CD4-positive, alpha-beta T cell (primary cell): ENCODE results near the gene CXCL1. TPM values are rescaled to one million over a fixed set of nuclear protein-coding genes. Genes with fewer than 3 reads are reported as not detected.

ENCODE experiments used
- ATAC-seq: fragments of 200-7000 bp; cut with Tn5 transposase; one replicate; pipeline ENCODE4 v1.10.0; 2022; ENCODE audit warnings: mild to moderate bottlenecking; ENCODE audit not compliant: poor library complexity
- CTCF ChIA-PET: fragments of 350-600 bp; sonication (Branson Sonifier 250); formaldehyde crosslinking; loops from one replicate; lab custom pipeline; 2021; ENCODE audit warnings: antibody characterized with exemption, inconsistent platforms; lab: Charles Lee
- POLR2A ChIA-PET: fragments of 350-600 bp; sonication (Branson Sonifier 250); formaldehyde crosslinking; loops from one replicate; lab custom pipeline; 2021; ENCODE audit warnings: antibody characterized with exemption, inconsistent platforms; lab: Charles Lee
- DNase-seq, 14 experiments: peaks; one replicate each; pipeline ENCODE4 v3.0.0-alpha.2; 2013 to 2020; ENCODE audit warnings: mixed read lengths in 2 of 14
- H3K27ac ChIP-seq, 2 donors: one replicate each; pipeline versions ENCODE4 v1.5.1 to v1.7.0; 2013; ENCODE audit warnings: low read length in 2 of 2, low read depth in 1 of 2, mild to moderate bottlenecking in 1 of 2
- H3K27me3 ChIP-seq, 2 experiments: 1 replicate in 1 of 2; 2 replicates in 1 of 2; pipeline versions ENCODE4 v1.6.1 to v1.7.0; 2013; ENCODE audit warnings: low read length in 2 of 2, control low read depth in 1 of 2, mild to moderate bottlenecking in 1 of 2, moderate library complexity in 1 of 2; ENCODE audit not compliant: insufficient read depth in 2 of 2, control insufficient read depth in 1 of 2
- H3K36me3 ChIP-seq: one replicate; pipeline ENCODE4 v1.6.1; 2013; ENCODE audit warnings: low read length, control low read depth; ENCODE audit not compliant: insufficient read depth
- H3K4me1 ChIP-seq: one replicate; pipeline ENCODE4 v1.6.1; 2013; ENCODE audit warnings: low read length, control low read depth; ENCODE audit not compliant: insufficient read depth
- H3K4me3 ChIP-seq: one replicate; pipeline ENCODE4 v1.5.1; 2013; ENCODE audit warnings: mild to moderate bottlenecking, low read length, moderate library complexity
- H3K9me3 ChIP-seq, 2 experiments: 1 replicate in 1 of 2; 2 replicates in 1 of 2; pipeline versions ENCODE4 v1.6.1 to v1.7.0; 2013; ENCODE audit warnings: low read length in 2 of 2, mild to moderate bottlenecking in 2 of 2, control low read depth in 1 of 2, moderate library complexity in 1 of 2; ENCODE audit not compliant: control insufficient read depth in 1 of 2, insufficient read depth in 1 of 2
- H3K27ac Mint-ChIP-seq: one replicate; pipeline ENCODE4 v1.8.0; 2020; ENCODE audit warnings: mixed read lengths
- H3K27me3 Mint-ChIP-seq: one replicate; pipeline ENCODE4 v1.8.0; 2021; ENCODE audit warnings: mixed read lengths
- H3K36me3 Mint-ChIP-seq: one replicate; pipeline ENCODE4 v1.8.0; 2021; ENCODE audit warnings: low read depth, mixed read lengths
- H3K4me1 Mint-ChIP-seq: one replicate; pipeline ENCODE4 v1.8.0; 2021; ENCODE audit warnings: low read depth, mixed read lengths
- H3K4me3 Mint-ChIP-seq: one replicate; pipeline ENCODE4 v1.8.0; 2020; ENCODE audit warnings: mild to moderate bottlenecking, mixed read lengths
- H3K9me3 Mint-ChIP-seq: one replicate; pipeline ENCODE4 v1.8.0; 2020; ENCODE audit warnings: mixed read lengths
- intact Hi-C, 2 experiments: fragments of 100-400 bp; cut with DNase I in 1 of 2; cut with micrococcal nuclease in 1 of 2; formaldehyde crosslinking; loops; one replicate each; pipeline versions ENCODE4 v1.15.1 to v1.9.0; 2023 to 2025; cut with DNase I, micrococcal nuclease
- total RNA-seq, 174 experiments: library from RNA in 2 of 174; stranded (reverse) in 2 of 174; gene quantifications; one replicate each; pipeline ENCODE4 v1.2.3 and lab custom pipeline; 2021 to 2026
- TF ChIP-seq, protein P1 (sequence below): fragments of 200-600 bp; IDR thresholded peaks from one replicate; pipeline ENCODE4 v1.8.0; 2022; ENCODE audit warnings: antibody characterized with exemption, mild to moderate bottlenecking

Gene CXCL1
- total RNA-seq, 2 experiments from 2014 or later, result not detected

DNA sequence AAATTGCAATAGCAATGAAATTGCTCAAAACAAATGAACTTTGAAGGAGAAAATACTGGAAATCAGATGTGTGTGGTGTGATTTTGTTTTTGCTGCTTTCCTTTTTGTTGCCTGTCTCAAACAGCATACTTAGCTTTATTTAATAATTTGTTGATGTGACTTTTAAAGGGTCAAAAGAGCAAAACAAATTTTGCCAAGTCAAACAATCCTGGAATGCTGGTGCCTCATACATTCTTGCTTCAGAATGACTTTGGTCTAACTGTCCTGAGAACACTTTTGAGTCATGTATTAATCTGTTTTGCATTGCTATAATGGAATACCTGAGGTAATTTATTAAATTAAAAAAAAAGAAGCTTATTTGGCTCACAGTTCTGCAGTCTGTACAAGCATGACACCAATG is 12.7 kb upstream of the CXCL1 start:
- ChIA-PET POLR2A (no interaction called here), CTCF (no interaction called here)
- peaks cover 0 to 6% of the 10 kb centered on the region in 2 experiments for H3K9me3 ChIP-seq
- no peak overlapping the region for H3K27ac Mint-ChIP-seq
- H3K4me1 ChIP-seq, result no peaks in the 10 kb centered on the region
- no peak overlapping the region for H3K4me3 ChIP-seq
- H3K36me3 Mint-ChIP-seq, result no peaks in the 10 kb centered on the region
- H3K4me1 Mint-ChIP-seq, result no peaks in the 10 kb centered on the region
- TF ChIP-seq, protein P1, sequence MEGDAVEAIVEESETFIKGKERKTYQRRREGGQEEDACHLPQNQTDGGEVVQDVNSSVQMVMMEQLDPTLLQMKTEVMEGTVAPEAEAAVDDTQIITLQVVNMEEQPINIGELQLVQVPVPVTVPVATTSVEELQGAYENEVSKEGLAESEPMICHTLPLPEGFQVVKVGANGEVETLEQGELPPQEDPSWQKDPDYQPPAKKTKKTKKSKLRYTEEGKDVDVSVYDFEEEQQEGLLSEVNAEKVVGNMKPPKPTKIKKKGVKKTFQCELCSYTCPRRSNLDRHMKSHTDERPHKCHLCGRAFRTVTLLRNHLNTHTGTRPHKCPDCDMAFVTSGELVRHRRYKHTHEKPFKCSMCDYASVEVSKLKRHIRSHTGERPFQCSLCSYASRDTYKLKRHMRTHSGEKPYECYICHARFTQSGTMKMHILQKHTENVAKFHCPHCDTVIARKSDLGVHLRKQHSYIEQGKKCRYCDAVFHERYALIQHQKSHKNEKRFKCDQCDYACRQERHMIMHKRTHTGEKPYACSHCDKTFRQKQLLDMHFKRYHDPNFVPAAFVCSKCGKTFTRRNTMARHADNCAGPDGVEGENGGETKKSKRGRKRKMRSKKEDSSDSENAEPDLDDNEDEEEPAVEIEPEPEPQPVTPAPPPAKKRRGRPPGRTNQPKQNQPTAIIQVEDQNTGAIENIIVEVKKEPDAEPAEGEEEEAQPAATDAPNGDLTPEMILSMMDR, result no peak
- DNase-seq (no peak), ATAC-seq (no peak)
- intact Hi-C loops, result no loop called here
- H3K4me3 Mint-ChIP-seq, result no peak overlapping the region
- peaks cover 19% of the 10 kb centered on the region for H3K27me3 Mint-ChIP-seq
- H3K9me3 Mint-ChIP-seq, result no peaks in the 10 kb centered on the region
- no peaks in the 10 kb centered on the region for H3K36me3 ChIP-seq
- no peaks in the 10 kb centered on the region for H3K27me3 ChIP-seq
- no peak overlapping the region for H3K27ac ChIP-seq

DNA sequence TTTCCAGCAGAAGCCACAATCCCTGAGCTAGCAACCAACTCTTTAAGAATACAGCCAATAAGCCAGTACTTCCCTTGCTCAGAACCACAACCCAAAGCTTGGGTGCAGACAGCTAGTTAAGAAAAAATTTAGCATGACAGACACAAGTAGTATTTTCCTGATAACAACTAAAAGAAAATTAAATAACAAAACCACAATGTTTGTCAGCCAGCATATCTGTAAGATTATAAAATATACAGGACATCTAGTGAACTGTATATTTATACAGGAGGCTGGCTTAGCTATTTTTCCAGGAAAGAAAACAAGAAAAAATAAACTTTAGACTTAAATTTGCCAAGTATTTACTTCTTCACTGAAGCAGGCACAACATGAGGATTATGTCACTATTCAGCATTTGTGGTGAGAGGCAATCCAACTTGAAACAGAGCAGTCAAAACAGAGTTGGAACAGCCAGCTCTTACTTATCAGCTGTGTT is 9.5 kb upstream of the CXCL1 start:
- Histone ChIP-seq H3K36me3 (no peaks in the 10 kb centered on the region), H3K27ac (no peak overlapping the region), H3K4me3 (no peak overlapping the region), H3K9me3 (no peaks in the 10 kb centered on the region), H3K27me3 (no peaks in the 10 kb centered on the region), H3K4me1 (no peaks in the 10 kb centered on the region)
- POLR2A ChIA-PET, result no interaction called here
- intact Hi-C loops, result no loop called here
- ATAC-seq (no peak), DNase-seq (no peak)
- CTCF ChIA-PET, result no interaction called here
- H3K27ac Mint-ChIP-seq, result no peak overlapping the region
- H3K36me3 Mint-ChIP-seq, result no peaks in the 10 kb centered on the region
- no peak overlapping the region for H3K4me3 Mint-ChIP-seq
- TF ChIP-seq, protein P1, result no peak
- no peaks in the 10 kb centered on the region for H3K4me1 Mint-ChIP-seq
- no peaks in the 10 kb centered on the region for H3K9me3 Mint-ChIP-seq
- H3K27me3 Mint-ChIP-seq, result peaks cover 12% of the 10 kb centered on the region

DNA sequence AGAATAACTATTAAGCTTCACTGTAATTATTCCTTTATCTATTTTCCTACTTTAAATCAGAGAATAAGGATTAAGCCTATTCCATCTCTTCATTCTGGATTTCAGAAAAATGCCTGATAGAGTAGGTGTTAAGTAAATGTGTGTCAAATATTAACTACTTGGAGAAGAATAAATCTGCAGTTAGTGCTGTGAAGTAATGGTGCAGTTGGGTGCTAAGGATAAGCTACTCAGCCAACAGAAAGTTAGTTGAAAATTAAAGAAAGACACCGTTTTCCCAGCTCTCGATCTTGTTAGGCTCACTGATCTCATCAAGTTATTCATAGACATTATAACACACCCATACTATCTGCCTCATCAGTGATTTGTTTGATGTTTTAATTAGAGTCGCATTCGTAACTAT is 9.0 kb upstream of the CXCL1 start:
- Histone ChIP-seq H3K36me3 (no peaks in the 10 kb centered on the region), H3K27ac (no peak overlapping the region), H3K9me3 (no peaks in the 10 kb centered on the region), H3K4me1 (no peaks in the 10 kb centered on the region), H3K27me3 (no peaks in the 10 kb centered on the region), H3K4me3 (no peak overlapping the region)
- H3K27ac Mint-ChIP-seq, result no peak overlapping the region
- DNase-seq (no peak), ATAC-seq (no peak)
- intact Hi-C loops, result no loop called here
- no peaks in the 10 kb centered on the region for H3K9me3 Mint-ChIP-seq
- ChIA-PET POLR2A (no interaction called here), CTCF (no interaction called here)
- H3K4me1 Mint-ChIP-seq, result no peaks in the 10 kb centered on the region
- TF ChIP-seq, protein P1, result no peak
- H3K36me3 Mint-ChIP-seq, result no peaks in the 10 kb centered on the region
- H3K4me3 Mint-ChIP-seq, result no peak overlapping the region
- peaks cover 8% of the 10 kb centered on the region for H3K27me3 Mint-ChIP-seq
